Endothelial cell of umbilical vein (primary cell): ENCODE measurements around the gene KRT84. TPM values are rescaled to one million over a fixed set of nuclear protein-coding genes. Genes with fewer than 3 reads are reported as not detected.

ENCODE experiments used
- BruUV-seq: library from RNA; stranded (reverse); fragments of 400-500 nt; replicated peaks from 2 replicates; lab custom pipeline; 2021; lab: Mats Ljungman, UMichigan
- CTCF ChIA-PET: fragments of 300-600, 350-600 bp; sonication (Branson Sonifier 250); formaldehyde crosslinking; loops from one replicate; lab custom pipeline; 2021; ENCODE audit warnings: antibody characterized with exemption, inconsistent platforms; lab: Charles Lee
- POLR2A ChIA-PET: fragments of 300-600, 350-600 bp; sonication (Branson Sonifier 250); formaldehyde crosslinking; loops from one replicate; lab custom pipeline; 2021; ENCODE audit warnings: antibody characterized with exemption, inconsistent platforms; lab: Charles Lee
- DNase-seq: peaks from one replicate; pipeline ENCODE4 v3.0.0-alpha.2; 2011; ENCODE audit warnings: low read depth, low spot score
- FAIRE-seq: peaks from 2 replicates; lab custom pipeline; 2011; peaks lifted over from hg19 to GRCh38; lab: Jason Lieb, UNC
- H2AFZ ChIP-seq: 2 replicates; pipeline ENCODE4 v1.6.0; 2012; ENCODE audit warnings: low read depth, low read length, control low read depth, inconsistent platforms
- H3K27ac ChIP-seq: 2 replicates; pipeline ENCODE4 v1.5.1; 2011; ENCODE audit warnings: low read depth, mild to moderate bottlenecking, control low read depth, low read length, moderate library complexity; ENCODE audit not compliant: insufficient read depth
- H3K27me3 ChIP-seq, 2 experiments: 2 replicates each; pipeline versions ENCODE4 v1.6.0 to v1.6.1; 2011; ENCODE audit warnings: low read length in 2 of 2, mixed read lengths in 1 of 2; ENCODE audit not compliant: control insufficient read depth in 2 of 2, insufficient read depth in 2 of 2
- H3K36me3 ChIP-seq, 2 experiments: 2 replicates in 1 of 2; 3 replicates in 1 of 2; pipeline ENCODE4 v1.5.1; 2011; ENCODE audit warnings: low read length in 2 of 2, mild to moderate bottlenecking in 1 of 2, moderate library complexity in 1 of 2; ENCODE audit not compliant: control insufficient read depth in 2 of 2, insufficient read depth in 2 of 2; ENCODE audit errors: extremely low read depth in 1 of 2
- H3K4me1 ChIP-seq: 3 replicates; pipeline ENCODE4 v1.5.1; 2011; ENCODE audit warnings: mild to moderate bottlenecking, low read length; ENCODE audit not compliant: control insufficient read depth, insufficient read depth; ENCODE audit errors: extremely low read depth
- H3K4me2 ChIP-seq: 2 replicates; pipeline ENCODE4 v1.6.1; 2011; ENCODE audit warnings: low read length, control low read depth, mixed read lengths; ENCODE audit not compliant: insufficient read depth
- H3K4me3 ChIP-seq, 3 experiments: fragments of 200-600 bp in 1 of 3; sonication (generic), shearing (Covaris generic) in 1 of 3; replicated peaks in 1 of 3; 2 replicates each; pipeline ENCODE4 v1.5.1; 2011 to 2016; ENCODE audit warnings: control low read depth in 3 of 3, low read length in 3 of 3, mild to moderate bottlenecking in 2 of 3, inconsistent platforms in 1 of 3, low read depth in 1 of 3, moderate library complexity in 1 of 3; ENCODE audit not compliant: insufficient read depth in 1 of 3
- H3K79me2 ChIP-seq: 2 replicates; pipeline ENCODE4 v1.6.0; 2012; ENCODE audit warnings: low read length, inconsistent platforms; ENCODE audit not compliant: control insufficient read depth, insufficient read depth
- H3K9ac ChIP-seq: replicated peaks from 2 replicates; pipeline ENCODE3; 2011; ENCODE audit warnings: low read length, control low read depth; ENCODE audit not compliant: insufficient read depth; ENCODE audit errors: extremely low read depth
- H3K9me1 ChIP-seq: replicated peaks from 3 replicates; pipeline ENCODE4 v1.6.0; 2011; ENCODE audit warnings: mild to moderate bottlenecking, low read length; ENCODE audit not compliant: control insufficient read depth, insufficient read depth; ENCODE audit errors: extremely low read depth
- H3K9me3 ChIP-seq: replicated peaks from 2 replicates; pipeline ENCODE4 v1.5.1; 2012; ENCODE audit warnings: low read length, inconsistent platforms; ENCODE audit not compliant: control insufficient read depth, insufficient read depth
- H4K20me1 ChIP-seq: replicated peaks from 2 replicates; pipeline ENCODE3; 2011; ENCODE audit warnings: mild to moderate bottlenecking, low read length; ENCODE audit not compliant: control insufficient read depth, insufficient read depth; ENCODE audit errors: extremely low read depth
- CTCF ChIP-seq, 2 donors: IDR thresholded peaks; 1 replicate in 1 of 2; 2 replicates in 1 of 2; pipeline ENCODE4 v1.5.1; 2011; ENCODE audit warnings: low read length in 2 of 2, mild to moderate bottlenecking in 2 of 2, moderate library complexity in 2 of 2, control low read depth in 1 of 2, inconsistent platforms in 1 of 2, low read depth in 1 of 2; ENCODE audit not compliant: insufficient read depth in 1 of 2; ENCODE audit errors: extremely low read depth in 1 of 2
- EZH2 ChIP-seq: IDR thresholded peaks from 2 replicates; pipeline ENCODE4 v1.6.1; 2012; ENCODE audit warnings: borderline replicate concordance, low read depth, mild to moderate bottlenecking, moderate library complexity, low read length, inconsistent platforms; ENCODE audit not compliant: severe bottlenecking
- MAX ChIP-seq: IDR thresholded peaks from 2 replicates; pipeline ENCODE4 v1.6.1; 2011; ENCODE audit not compliant: insufficient read depth, insufficient read length
- POLR2A ChIP-seq: IDR thresholded peaks from 2 replicates; pipeline ENCODE4 v1.6.1; 2012; ENCODE audit warnings: low read depth, mild to moderate bottlenecking, control low read depth, low read length
- POLR2AphosphoS5 ChIP-seq: IDR thresholded peaks from 2 replicates; pipeline ENCODE4 v1.6.1; 2012; ENCODE audit warnings: low read depth, mild to moderate bottlenecking, control low read depth, low read length, moderate library complexity; ENCODE audit not compliant: insufficient read depth
- dilution Hi-C: fragments of 300-500 bp; cut with MboI; formaldehyde crosslinking; loops from one replicate; pipeline ENCODE4 v1.15.0; 2019; ENCODE audit warnings: low sequenced_read_pairs; ENCODE audit not compliant: extremely low pct_ligation_motif_present
- intact Hi-C: fragments of 100-400 bp; cut with micrococcal nuclease; formaldehyde crosslinking; loops from one replicate; pipeline ENCODE4 v1.10.0; 2022
- polyA plus RNA-seq, 4 experiments: library from polyadenylated mRNA; depleted of rRNA in 3 of 4; stranded (reverse) in 3 of 4; unstranded in 1 of 4; fragments of >200 nt; gene quantifications; 2 replicates each; pipeline versions ENCODE4 v1.2.1 to v1.2.3, GENCODE V29; 2011 to 2012; ENCODE audit warnings: missing spikeins in 1 of 4
- total RNA-seq: library from RNA; stranded (reverse); gene quantifications from 2 replicates; pipeline ENCODE4 v1.2.3, GENCODE V29; 2021

The KRT84 gene
- total and polyA plus RNA-seq, 2 donors (not counting 3 experiments of a cell fraction or from before 2014, with no cell fraction given), result not detected

GRCh38 chr12:52327830-52328500, 57.5 kb downstream of the KRT84 start:
- Histone ChIP-seq H4K20me1 (no peaks in the 10 kb centered on the region), H3K27me3 (peaks cover 31 to 40% of the 10 kb centered on the region in 2 experiments), H3K4me2 (no peak overlapping the region), H2AFZ (no peak overlapping the region), H3K4me3 (no peak overlapping the region), H3K9me1 (no peaks in the 10 kb centered on the region), H3K79me2 (no peaks in the 10 kb centered on the region), H3K4me1 (no peaks in the 10 kb centered on the region), H3K36me3 (no peaks in the 10 kb centered on the region), H3K9ac (no peak overlapping the region), H3K9me3 (no peaks in the 10 kb centered on the region), H3K27ac (no peak overlapping the region)
- DNase-seq, result no peak
- TF ChIP-seq POLR2AphosphoS5, result no peak
- TF ChIP-seq CTCF (IDR thresholded peaks at IDR 0.05; ENCODE audit: extremely low read depth in 1 of 2, insufficient read depth in 1 of 2, low read depth in 1 of 2, low read length in 2 of 2), result no peak
- no peak for TF ChIP-seq EZH2
- no peak for TF ChIP-seq MAX
- TF ChIP-seq POLR2A, result no peak
- POLR2A ChIA-PET, result no interaction called here
- FAIRE-seq, result no peak
- intact Hi-C loops, result loop anchor here (1.0 to 5.0 kb wide), 5 partner anchors 96 to 176 kb away; partner anchors contain the start of gene KRT7
- CTCF ChIA-PET, result interaction anchor here (0.6 to 6.1 kb wide), 51 partner anchors 9 to 653 kb away, joined by 3 to 87 read pairs (median 5); partner anchors contain the start of gene KRT7
- no TSS peak for BruUV-seq
- dilution Hi-C loops, result no loop called here

Other genes with a start within 250 kb of the KRT84 start
- 21.7 and 23.7 TPM in 2 replicates for gene KRT80, start 193.6 kb downstream of the KRT84 start, total RNA-seq
- 12.3 and 13.6 TPM in 2 replicates for gene KRT80, start 193.6 kb downstream of the KRT84 start, polyA plus RNA-seq
- gene KRT7, start 152.4 kb downstream of the KRT84 start, total RNA-seq, result 293 and 420 TPM in 2 replicates
- 120 and 131 TPM in 2 replicates for gene KRT7, start 152.4 kb downstream of the KRT84 start, polyA plus RNA-seq
- gene KRT86, start 111.0 kb downstream of the KRT84 start, total RNA-seq, result not detected in 2 replicates
- gene KRT86, start 111.0 kb downstream of the KRT84 start, polyA plus RNA-seq, result not detected in 2 replicates
- not detected in 2 replicates for gene KRT81, start 94.1 kb downstream of the KRT84 start, total RNA-seq
- not detected in 2 replicates for gene KRT81, start 94.1 kb downstream of the KRT84 start, polyA plus RNA-seq
- gene KRT83, start 64.3 kb downstream of the KRT84 start, total RNA-seq, result not detected in 2 replicates
- gene KRT83, start 64.3 kb downstream of the KRT84 start, polyA plus RNA-seq, result not detected in 2 replicates
- not detected in 2 replicates for gene KRT85, start 18.2 kb downstream of the KRT84 start, total RNA-seq
- not detected in 2 replicates for gene KRT85, start 18.2 kb downstream of the KRT84 start, polyA plus RNA-seq
- gene KRT82, start 20.7 kb upstream of the KRT84 start, total RNA-seq, result not detected in 2 replicates
- gene KRT82, start 20.7 kb upstream of the KRT84 start, polyA plus RNA-seq, result not detected in 2 replicates
- not detected in 2 replicates for gene KRT75, start 48.7 kb upstream of the KRT84 start, total RNA-seq
- not detected in 2 replicates for gene KRT75, start 48.7 kb upstream of the KRT84 start, polyA plus RNA-seq
- not detected in 2 replicates for gene KRT6B, start 66.5 kb upstream of the KRT84 start, total RNA-seq
- gene KRT6B, start 66.5 kb upstream of the KRT84 start, polyA plus RNA-seq, result 0.03 TPM in 1 of 2 replicates, not detected in the other
- not detected in 2 replicates for gene KRT6C, start 88.2 kb upstream of the KRT84 start, total RNA-seq
- not detected in 2 replicates for gene KRT6C, start 88.2 kb upstream of the KRT84 start, polyA plus RNA-seq
- 0.21 and 0.64 TPM in 2 replicates for gene KRT6A, start 107.6 kb upstream of the KRT84 start, total RNA-seq
- gene KRT6A, start 107.6 kb upstream of the KRT84 start, polyA plus RNA-seq, result 0.10 TPM in 1 of 2 replicates, not detected in the other
- 0.72 and 0.86 TPM in 2 replicates for gene KRT5, start 134.7 kb upstream of the KRT84 start, total RNA-seq
- gene KRT5, start 134.7 kb upstream of the KRT84 start, polyA plus RNA-seq, result 0.21 and 0.32 TPM in 2 replicates
- not detected in 2 replicates for gene KRT71, start 167.5 kb upstream of the KRT84 start, total RNA-seq
- not detected in 2 replicates for gene KRT71, start 167.5 kb upstream of the KRT84 start, polyA plus RNA-seq
- gene KRT74, start 188.2 kb upstream of the KRT84 start, total RNA-seq, result not detected in 2 replicates
- gene KRT74, start 188.2 kb upstream of the KRT84 start, polyA plus RNA-seq, result not detected in 2 replicates
- not detected in 2 replicates for gene KRT72, start 215.8 kb upstream of the KRT84 start, total RNA-seq
- gene KRT72, start 215.8 kb upstream of the KRT84 start, polyA plus RNA-seq, result not detected in 2 replicates
- gene KRT73, start 232.9 kb upstream of the KRT84 start, total RNA-seq, result not detected in 2 replicates
- not detected in 2 replicates for gene KRT73, start 232.9 kb upstream of the KRT84 start, polyA plus RNA-seq